Astrocyte (in vitro differentiated cells and primary cell): Measurements from ENCODE around the gene TBC1D5. TPM values are rescaled to one million over a fixed set of nuclear protein-coding genes. Genes with fewer than 3 reads are reported as not detected.

Experiments used
- DNase-seq: peaks from one replicate; pipeline ENCODE4 v3.0.0-alpha.2; 2010; ENCODE audit warnings: low read depth
- FAIRE-seq: peaks from 2 replicates; lab custom pipeline; 2011; peaks lifted over from hg19 to GRCh38; lab: Jason Lieb, UNC
- H2AFZ ChIP-seq: 2 replicates; pipeline ENCODE4 v1.6.0; 2012; ENCODE audit warnings: low read depth, low read length, inconsistent platforms
- H3K27ac ChIP-seq: 2 replicates; pipeline ENCODE4 v1.5.1; 2011; ENCODE audit warnings: low read depth, low read length, inconsistent platforms
- H3K27me3 ChIP-seq: 2 replicates; pipeline ENCODE4 v1.6.0; 2011; ENCODE audit warnings: low read length, inconsistent platforms; ENCODE audit not compliant: insufficient read depth
- H3K36me3 ChIP-seq: 2 replicates; pipeline ENCODE4 v1.5.1; 2011; ENCODE audit warnings: low read length, inconsistent platforms; ENCODE audit not compliant: insufficient read depth
- H3K4me1 ChIP-seq: 2 replicates; pipeline ENCODE4 v1.5.1; 2011; ENCODE audit warnings: low read length, inconsistent platforms; ENCODE audit not compliant: insufficient read depth
- H3K4me2 ChIP-seq: 2 replicates; pipeline ENCODE4 v1.6.0; 2012; ENCODE audit warnings: low read length, inconsistent platforms
- H3K4me3 ChIP-seq: 2 replicates; pipeline ENCODE4 v1.5.1; 2011; ENCODE audit warnings: low read depth, mild to moderate bottlenecking, low read length, inconsistent platforms; ENCODE audit not compliant: insufficient read depth
- H3K79me2 ChIP-seq: 2 replicates; pipeline ENCODE4 v1.6.0; 2012; ENCODE audit warnings: mild to moderate bottlenecking, low read length, inconsistent platforms; ENCODE audit not compliant: insufficient read depth
- H3K9ac ChIP-seq: 2 replicates; pipeline ENCODE4 v1.6.0; 2012; ENCODE audit warnings: mild to moderate bottlenecking, low read length, inconsistent platforms
- H3K9me3 ChIP-seq: 2 replicates; pipeline ENCODE4 v1.5.1; 2012; ENCODE audit warnings: low read depth, mild to moderate bottlenecking, low read length, inconsistent platforms; ENCODE audit not compliant: insufficient read depth
- H4K20me1 ChIP-seq: 2 replicates; pipeline ENCODE4 v1.6.0; 2012; ENCODE audit warnings: low read length, inconsistent platforms; ENCODE audit not compliant: insufficient read depth
- H3K27ac Mint-ChIP-seq: one replicate; pipeline ENCODE4 v1.8.0; 2021; ENCODE audit warnings: mild to moderate bottlenecking, mixed read lengths; ENCODE audit not compliant: unreplicated experiment
- H3K27me3 Mint-ChIP-seq: one replicate; pipeline ENCODE4 v1.8.0; 2021; ENCODE audit warnings: low read depth, mixed read lengths; ENCODE audit not compliant: unreplicated experiment
- H3K36me3 Mint-ChIP-seq: one replicate; pipeline ENCODE4 v1.8.0; 2021; ENCODE audit warnings: low read depth, mixed read lengths; ENCODE audit not compliant: unreplicated experiment
- H3K4me1 Mint-ChIP-seq: one replicate; pipeline ENCODE4 v1.8.0; 2021; ENCODE audit warnings: low read depth, mixed read lengths; ENCODE audit not compliant: unreplicated experiment
- H3K4me3 Mint-ChIP-seq: one replicate; pipeline ENCODE4 v1.8.0; 2021; ENCODE audit warnings: mild to moderate bottlenecking, moderate library complexity, mixed read lengths; ENCODE audit not compliant: unreplicated experiment
- H3K9me3 Mint-ChIP-seq: one replicate; pipeline ENCODE4 v1.8.0; 2021; ENCODE audit warnings: mild to moderate bottlenecking, mixed read lengths; ENCODE audit not compliant: unreplicated experiment
- CTCF ChIP-seq: IDR thresholded peaks from 2 replicates; pipeline ENCODE4 v1.5.1; 2011; ENCODE audit warnings: low read depth, mild to moderate bottlenecking, inconsistent platforms, low read length, moderate library complexity; ENCODE audit not compliant: insufficient read depth
- EZH2 ChIP-seq: IDR thresholded peaks from 2 replicates; pipeline ENCODE4 v1.6.1; 2012; ENCODE audit warnings: mild to moderate bottlenecking, low read length, inconsistent platforms; ENCODE audit not compliant: insufficient read depth
- total RNA-seq: library from RNA; stranded (reverse); gene quantifications from 2 replicates; pipeline ENCODE4 v1.2.1, GENCODE V29; 2021

Gene TBC1D5
- total RNA-seq, 1 donor from 2014 or later, result 23.0 TPM

GRCh38 chr3:17745301-17745700 is 2.9 kb upstream of the TBC1D5 start:
- Mint-ChIP-seq H3K36me3 (no peaks in the 10 kb centered on the region), H3K27me3 (no peaks in the 10 kb centered on the region), H3K27ac (no peak overlapping the region), H3K9me3 (no peaks in the 10 kb centered on the region), H3K4me1 (peaks cover 23% of the 10 kb centered on the region), H3K4me3 (no peak overlapping the region)
- Histone ChIP-seq H3K27ac (no peak overlapping the region), H3K4me3 (no peak overlapping the region), H3K79me2 (peaks cover 7% of the 10 kb centered on the region), H3K9ac (no peak overlapping the region), H3K4me1 (peaks cover 17% of the 10 kb centered on the region), H4K20me1 (no peaks in the 10 kb centered on the region), H3K9me3 (no peaks in the 10 kb centered on the region), H3K27me3 (no peaks in the 10 kb centered on the region), H2AFZ (no peak overlapping the region), H3K4me2 (no peak overlapping the region), H3K36me3 (no peaks in the 10 kb centered on the region)
- DNase-seq, result no peak
- no peak for TF ChIP-seq CTCF
- no peak for FAIRE-seq

GRCh38 chr3:17744693-17745092 is 2.3 kb upstream of the TBC1D5 start:
- H3K4me1 Mint-ChIP-seq, result peaks cover 23% of the 10 kb centered on the region
- Histone ChIP-seq H3K27ac (no peak overlapping the region), H2AFZ (no peak overlapping the region), H3K79me2 (peaks cover 13% of the 10 kb centered on the region), H3K4me3 (no peak overlapping the region), H3K27me3 (no peaks in the 10 kb centered on the region), H3K4me1 (peaks cover 20% of the 10 kb centered on the region), H3K36me3 (no peaks in the 10 kb centered on the region), H4K20me1 (no peaks in the 10 kb centered on the region), H3K9ac (no peak overlapping the region), H3K9me3 (no peaks in the 10 kb centered on the region), H3K4me2 (no peak overlapping the region)
- no peak overlapping the region for H3K4me3 Mint-ChIP-seq
- no peak for DNase-seq
- no peak for TF ChIP-seq EZH2
- TF ChIP-seq CTCF, result no peak
- no peaks in the 10 kb centered on the region for H3K27me3 Mint-ChIP-seq
- H3K9me3 Mint-ChIP-seq, result no peaks in the 10 kb centered on the region
- no peak for FAIRE-seq
- H3K36me3 Mint-ChIP-seq, result no peaks in the 10 kb centered on the region
- no peak overlapping the region for H3K27ac Mint-ChIP-seq

- Mint-ChIP-seq H3K4me3 (peak overlapping the region; percentile 87), H3K4me1 (peaks cover 23% of the 10 kb centered on the region), H3K36me3 (no peaks in the 10 kb centered on the region), H3K9me3 (no peaks in the 10 kb centered on the region), H3K27me3 (no peaks in the 10 kb centered on the region), H3K27ac (no peak overlapping the region)
- Histone ChIP-seq H3K4me1 (peaks cover 20% of the 10 kb centered on the region), H3K27ac (no peak overlapping the region), H3K27me3 (no peaks in the 10 kb centered on the region), H3K9ac (peak overlapping the region; percentile 93), H3K36me3 (no peaks in the 10 kb centered on the region), H3K4me3 (no peak overlapping the region), H3K9me3 (no peaks in the 10 kb centered on the region), H2AFZ (no peak overlapping the region), H4K20me1 (no peaks in the 10 kb centered on the region), H3K79me2 (peaks cover 24% of the 10 kb centered on the region), H3K4me2 (peak overlapping the region; percentile 84)
- DNase-seq, result no peak
- TF ChIP-seq CTCF (no peak), EZH2 (no peak)
- FAIRE-seq, result no peak
These were observed 1.2 kb upstream of the TBC1D5 start for GRCh38 chr3:17743658-17743995.
